Stimulated activated CD4-positive, alpha-beta T cell treated with anti-CD3 and anti-CD28 coated beads, Interleukin-15, amount 100 ng/mL, for 1 hour (primary cell): Measurements from ENCODE around the gene LDLRAD3.

Source experiments
- DNase-seq, 2 donors: peaks; one replicate each; pipeline ENCODE4 v3.0.0-alpha.2; 2020; ENCODE audit warnings: low read depth in 1 of 2, low spot score in 1 of 2

Gene LDLRAD3

DNA sequence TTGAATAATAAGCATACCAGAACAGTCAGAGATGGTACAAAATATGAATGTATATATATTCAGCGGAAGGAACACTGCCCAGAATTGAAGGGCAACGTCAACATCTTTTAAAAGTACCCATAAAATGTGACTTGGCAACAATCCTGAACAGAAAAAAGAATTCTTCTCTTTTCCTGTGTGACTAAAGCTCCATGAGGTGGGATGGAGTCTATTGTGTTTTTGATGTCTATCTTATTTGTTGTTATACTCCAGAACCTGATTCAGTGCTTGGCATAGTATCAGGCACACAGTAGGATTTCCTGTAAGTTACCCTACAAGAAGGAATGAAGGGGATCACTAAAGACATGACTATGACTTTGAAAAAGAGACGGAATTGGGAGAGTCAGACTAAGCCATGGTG, 10.3 kb downstream of the LDLRAD3 start:
- DNase-seq: no peak

DNA sequence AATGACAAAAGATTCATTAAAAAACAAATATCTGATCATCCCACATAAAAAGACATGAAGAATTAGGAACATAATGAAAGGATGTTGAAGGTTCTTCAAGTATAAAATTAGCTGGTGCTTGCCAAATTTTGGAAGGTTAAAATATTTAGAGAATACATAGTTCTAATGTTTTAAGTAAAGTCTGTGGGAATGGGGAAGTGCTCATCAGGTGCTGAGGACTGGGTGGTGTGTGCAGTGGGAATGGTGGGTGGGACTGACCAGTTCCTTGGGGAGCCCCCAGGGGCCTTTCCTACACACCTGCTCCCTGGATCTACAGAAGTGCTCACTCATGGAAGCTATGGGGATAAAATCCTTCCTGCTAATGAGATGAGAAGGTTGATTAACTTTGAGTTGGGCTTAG, 11.8 kb downstream of the LDLRAD3 start:
- no peak for DNase-seq

DNA sequence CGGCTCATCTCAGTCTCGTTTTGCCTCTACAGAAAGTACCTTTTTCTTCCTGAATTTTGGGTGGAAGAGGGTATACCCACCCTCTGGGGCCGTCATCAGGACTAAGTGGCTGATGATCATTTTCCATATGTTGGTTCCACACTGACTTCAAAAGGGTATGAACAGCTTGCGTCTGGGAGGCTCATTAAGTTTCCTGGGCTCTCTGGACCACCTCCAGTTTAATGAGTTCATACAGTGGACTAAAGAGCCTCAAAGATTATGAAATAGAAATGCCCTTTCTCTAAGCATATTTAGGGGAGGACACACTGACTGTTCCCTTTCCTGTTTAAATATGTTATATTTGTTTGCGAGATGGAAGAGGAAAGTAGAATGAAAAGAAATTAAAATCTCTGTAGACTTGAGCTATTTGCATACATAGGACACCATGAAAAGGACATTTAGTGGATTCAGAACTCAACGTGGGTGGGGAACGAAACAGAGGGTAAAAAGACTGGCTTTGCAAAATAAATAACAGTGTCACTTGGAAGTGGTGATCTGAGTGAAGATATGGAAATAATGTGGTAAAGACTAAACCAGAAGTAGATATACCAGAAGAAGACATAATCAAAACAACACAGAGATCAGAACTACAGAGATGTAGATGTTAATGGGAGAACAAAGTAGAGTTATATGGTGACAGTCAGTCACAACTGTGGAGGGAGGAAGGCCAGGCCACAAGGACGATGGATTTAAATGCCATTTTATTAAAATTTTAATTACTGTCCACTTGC, 18.7 kb downstream of the LDLRAD3 start:
- no peak for DNase-seq

DNA sequence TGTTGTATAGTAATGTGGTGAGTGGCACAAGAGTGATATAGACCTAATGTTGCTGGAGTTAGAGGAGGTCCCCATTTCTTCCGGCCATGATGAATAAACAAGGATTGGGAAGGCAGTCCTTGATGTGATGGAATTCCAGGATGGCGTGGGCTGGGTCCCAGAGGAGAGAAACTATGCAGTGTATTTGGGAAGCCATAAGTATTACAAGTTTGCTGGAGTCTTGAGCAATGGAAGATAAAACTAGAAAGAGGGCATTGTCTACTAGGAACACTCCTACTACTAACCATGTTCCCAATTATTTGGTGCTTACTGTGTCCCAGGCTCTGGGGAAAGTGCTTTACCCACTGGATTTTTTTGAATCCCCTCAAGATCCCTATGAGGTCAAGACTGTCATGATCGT, 20.0 kb downstream of the LDLRAD3 start:
- DNase-seq: no peak

DNA sequence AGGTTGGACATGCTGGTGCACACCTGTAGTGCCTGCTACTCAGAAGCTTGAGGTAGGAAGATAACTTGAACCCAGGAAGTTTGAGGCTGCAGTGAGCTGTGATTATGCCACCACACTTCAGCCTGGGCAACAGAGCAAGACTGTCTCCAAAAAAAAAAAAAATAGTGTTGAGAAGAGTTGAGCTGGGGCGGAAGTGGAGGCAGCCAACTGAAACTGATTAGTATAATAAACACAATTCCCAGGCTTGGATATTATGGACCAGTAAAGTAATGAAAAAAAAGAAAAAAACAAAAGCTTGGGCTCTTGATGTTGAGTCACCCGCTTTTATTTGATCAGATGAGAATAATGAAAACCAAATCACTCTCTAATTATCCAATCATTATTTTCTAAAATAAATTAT, 21.0 kb downstream of the LDLRAD3 start:
- no peak for DNase-seq

DNA sequence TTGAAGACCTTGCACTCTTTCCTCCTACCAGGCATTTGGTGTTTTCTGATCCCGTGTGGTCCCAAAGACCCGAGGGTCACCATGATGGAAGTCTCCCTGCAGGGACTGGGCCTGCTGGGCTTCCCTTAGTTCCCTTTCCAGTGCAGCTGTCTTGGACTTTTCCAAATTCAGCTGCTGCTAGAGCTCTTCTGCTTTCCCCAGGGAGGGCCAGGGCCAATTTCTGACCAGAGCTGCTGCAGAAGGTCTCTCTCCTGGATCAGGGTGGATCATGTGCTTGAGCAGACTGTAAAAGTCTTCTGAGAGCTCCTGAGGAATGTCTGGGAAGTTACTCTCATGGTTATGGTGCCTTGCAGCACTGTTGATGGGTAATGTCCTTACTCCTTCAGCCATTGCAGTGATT, 23.2 kb downstream of the LDLRAD3 start:
- no peak for DNase-seq

DNA sequence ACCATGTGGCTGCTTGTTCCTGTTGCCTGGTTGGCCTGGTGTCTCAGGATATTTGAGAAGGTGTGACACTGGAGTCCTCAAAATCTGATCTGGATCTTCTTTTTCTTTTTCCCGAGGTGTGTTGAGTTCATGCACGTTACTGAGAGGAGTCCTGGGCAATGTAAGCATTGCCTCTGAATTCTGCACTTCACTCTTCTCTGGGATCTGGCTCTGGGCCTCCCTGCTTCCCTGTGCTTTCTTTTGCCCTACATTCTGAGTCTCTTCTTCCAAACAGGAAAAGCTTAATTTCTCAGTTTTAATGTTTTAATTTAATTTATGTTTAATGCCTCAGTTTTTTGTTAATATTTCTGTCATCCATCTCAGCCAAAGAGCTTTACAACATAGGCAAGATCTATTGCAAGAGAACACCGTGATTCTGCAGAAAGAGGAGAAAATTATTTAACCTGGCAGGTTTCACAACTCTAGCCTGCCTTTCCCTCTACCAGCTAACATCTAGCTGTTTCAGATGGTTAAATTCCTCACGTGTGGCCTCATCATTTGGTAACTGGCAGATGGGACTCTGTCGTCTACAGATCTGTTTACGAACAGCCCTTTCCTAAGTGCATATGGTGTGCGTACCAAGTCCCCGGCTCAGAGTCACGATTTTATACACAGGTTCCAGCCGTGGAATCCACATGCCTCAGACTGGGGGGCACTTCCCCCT, 24.7 kb downstream of the LDLRAD3 start:
- no peak for DNase-seq

DNA sequence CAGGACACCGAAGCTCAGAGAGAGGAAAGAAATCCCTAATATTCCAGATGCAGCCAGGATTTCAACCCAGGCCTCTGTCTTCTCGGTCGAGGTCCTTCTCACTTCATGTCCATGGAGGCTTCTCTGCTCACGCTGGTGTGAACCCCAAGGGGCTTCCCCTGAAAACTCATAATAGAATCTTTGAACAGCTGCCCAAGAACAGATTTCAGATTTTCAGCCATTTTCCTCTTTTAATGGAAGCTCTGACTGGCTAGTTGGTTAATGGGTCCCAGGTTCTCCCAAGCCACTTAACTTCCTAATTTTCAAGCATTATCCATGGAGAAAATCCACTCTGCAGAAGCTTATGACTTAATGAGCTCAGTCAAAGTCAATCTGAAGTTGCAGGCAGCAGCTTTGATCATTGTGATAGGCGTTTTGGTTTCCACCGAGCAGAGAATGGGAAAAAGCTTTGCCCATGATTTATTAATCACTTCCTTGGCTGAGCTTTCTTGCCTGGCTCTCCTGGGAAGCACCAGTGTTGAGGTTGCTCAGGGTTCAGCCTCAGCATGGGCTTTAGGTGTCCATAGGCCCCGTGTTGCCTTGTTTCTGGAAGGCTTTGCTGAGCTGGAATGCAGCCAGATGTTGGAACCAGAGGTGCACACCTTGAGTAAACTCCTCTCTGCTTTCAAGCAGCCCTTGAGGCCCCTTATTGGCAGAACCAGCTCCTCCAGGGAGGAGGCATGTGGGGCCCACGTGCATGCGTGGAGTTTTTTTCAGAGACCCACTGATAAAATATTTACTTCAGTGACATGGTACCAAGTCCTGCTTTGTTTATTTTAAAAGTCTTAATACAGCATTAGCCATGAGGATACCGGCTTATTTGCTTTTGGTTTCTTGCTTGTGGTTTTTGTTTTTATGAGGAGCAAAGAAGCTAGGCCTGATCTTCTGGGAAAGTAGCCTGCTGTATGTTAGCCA, 25.5 kb downstream of the LDLRAD3 start:
- DNase-seq: no peak

DNA sequence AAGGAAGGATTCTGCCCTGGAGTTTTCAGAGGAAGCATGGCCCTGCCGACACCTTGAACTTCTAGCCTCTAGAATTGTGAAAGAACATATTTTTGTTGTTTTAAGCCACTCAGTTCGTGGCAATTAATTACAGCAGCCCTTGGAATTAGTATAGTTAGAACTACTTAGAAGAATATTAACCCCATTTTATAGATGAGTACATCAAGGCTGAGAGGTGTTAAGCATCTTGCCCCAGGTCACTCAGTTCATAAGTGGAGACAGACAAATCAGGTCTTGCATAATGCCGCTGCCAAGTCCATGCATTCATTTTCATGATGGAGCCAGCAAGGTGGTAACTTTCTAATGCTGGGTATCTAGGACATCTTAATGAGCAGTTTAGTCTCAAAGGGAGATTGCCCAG, 26.6 kb downstream of the LDLRAD3 start:
- DNase-seq: no peak

DNA sequence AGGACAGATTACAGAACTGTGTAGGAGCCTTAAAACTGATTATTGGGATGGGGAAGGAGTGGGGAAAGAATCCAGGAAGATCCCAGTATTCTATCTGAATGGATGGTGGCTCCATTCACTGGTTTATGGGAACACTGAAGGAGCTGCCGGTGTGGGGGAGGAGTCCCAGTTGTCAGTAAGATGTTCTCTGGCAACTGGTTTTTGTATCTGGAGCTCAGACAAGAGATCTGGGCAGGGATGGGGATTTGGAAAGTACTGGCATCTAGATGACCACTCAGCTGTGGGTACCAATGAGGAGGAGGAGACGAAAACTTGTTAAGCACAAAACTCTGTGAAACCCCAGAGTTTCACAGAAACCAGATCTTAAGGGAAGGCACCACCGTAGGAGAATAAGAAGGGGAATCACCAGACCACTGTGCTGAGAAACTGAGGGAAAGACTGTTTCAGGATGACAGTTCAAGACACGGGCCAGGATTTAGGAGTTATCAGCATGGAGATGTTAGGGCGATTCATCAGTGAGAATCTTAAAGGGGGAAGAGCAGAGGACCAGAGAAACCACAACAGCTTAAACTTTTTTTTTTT, 28.1 kb downstream of the LDLRAD3 start:
- no peak for DNase-seq

DNA sequence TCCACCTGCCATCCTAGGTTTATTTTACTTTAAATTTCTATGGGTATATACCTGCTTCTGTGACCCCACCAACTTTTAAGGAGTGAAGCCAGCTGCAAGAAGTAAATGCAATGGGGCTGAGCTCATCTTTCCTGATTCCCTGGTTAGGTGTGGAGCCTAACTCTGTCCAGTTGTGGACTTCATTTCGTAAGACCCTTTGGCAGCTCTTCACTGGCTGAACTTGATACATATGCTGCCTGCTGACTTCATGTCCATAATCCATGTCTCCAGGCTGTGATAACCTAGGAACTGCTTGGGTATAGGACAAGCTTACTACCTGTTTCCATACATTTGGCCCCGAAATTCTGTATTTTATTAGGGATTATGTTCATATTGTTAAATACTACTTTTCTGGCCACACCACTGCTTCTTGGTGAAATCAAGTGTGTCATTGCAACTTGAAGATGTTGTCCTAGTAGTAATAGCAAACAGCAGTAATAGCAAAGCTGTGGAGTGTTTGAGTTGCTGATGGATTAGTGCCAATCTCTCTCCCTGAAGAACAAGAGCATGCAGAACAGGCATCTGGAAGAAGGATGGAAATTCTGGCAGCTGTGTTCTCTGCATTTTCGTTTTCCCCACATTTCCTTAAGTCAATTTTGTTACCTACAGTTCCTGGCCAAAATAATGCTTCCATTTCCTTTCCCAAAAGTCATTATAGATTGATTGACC, 31.2 kb downstream of the LDLRAD3 start:
- no peak for DNase-seq

DNA sequence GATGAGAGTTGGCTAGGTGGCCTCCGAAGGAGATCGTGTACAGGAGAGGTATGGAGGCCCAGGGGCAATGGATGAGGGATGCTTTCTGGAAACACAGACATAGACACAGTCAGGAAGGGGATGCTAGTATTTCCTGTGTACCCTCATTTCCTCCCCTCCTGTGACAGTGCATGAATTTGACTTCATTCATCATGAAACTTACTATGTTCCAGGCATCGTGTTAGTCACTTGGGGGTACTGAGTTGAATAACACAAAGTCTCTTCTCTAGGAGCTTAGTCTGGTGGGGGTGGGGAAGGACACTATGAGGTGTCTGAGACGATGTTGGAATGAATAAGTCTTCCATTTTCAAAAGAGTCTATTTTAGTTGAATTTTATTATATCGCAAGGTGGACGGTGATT, 32.6 kb downstream of the LDLRAD3 start:
- DNase-seq: no peak

DNA sequence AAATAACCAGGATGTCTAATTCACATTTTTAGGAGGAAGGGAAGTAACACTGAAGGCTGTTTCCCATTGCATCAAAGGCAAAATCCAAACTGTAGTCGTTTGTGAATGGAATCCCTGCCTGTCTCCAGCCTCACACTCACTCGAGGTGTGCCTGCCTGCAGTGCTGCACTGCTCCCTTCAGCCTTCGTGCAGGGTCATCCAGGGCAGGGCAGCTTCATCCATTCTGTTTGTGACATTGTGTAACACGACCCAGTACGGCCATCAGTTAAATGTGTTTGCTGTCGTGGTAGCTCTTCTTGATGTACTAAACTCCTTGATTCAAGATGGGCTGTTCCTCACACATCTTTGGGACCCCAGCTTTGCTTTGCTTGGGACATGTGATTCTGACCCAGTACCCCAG, 34.3 kb downstream of the LDLRAD3 start:
- DNase-seq: no peak

DNA sequence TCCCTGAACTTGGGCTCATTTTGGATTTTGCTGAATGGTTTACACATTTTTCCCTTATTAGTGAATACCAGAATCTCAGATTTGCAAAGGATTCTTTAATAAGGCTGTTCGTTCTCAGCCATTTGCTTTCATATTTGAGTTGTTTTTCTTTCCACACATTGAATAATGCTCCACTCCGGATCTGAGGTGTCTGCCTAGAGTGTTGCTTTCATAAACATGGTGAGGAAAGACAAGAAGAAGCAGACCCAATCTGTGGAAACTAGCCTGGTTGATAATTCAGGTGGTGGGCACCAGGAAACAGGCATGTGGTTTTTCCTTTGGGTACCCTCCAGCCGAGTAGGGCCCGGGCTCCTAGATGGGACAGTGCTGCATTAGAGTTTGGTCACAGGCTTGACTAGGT, 35.0 kb downstream of the LDLRAD3 start:
- DNase-seq: no peak

DNA sequence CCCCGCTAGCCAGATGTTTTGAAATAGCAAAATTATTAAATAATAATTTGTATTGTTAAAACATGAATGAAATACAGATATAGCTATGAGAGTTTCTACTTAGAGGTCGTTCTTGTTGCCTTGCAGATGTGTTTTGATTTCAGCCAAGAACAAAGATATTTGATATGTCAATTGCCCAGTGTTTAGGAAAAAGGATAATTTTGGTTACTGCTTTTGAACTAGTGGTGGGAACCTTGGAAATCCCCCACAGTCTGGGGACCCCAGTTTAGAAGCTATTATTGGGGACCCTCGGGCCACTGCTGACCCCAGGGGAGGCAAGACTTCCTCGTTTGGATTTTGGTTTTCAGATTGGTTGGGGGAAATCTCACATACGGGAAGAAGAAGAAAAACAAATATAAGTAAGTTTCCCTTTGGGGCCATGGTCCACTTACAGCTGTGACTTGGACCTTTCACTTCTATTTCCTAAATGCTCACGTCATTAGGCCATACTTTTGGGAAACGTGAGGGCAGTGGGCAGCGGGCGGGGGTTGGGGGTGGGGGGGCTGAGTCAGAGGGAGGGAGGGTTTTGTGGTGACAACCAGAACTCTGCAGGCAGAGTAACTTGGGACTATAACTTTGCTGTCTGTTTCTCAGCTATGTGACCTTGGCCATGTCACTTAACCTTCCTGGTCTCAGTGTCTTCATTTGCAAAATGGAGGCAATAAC, 37.0 kb downstream of the LDLRAD3 start:
- no peak for DNase-seq

DNA sequence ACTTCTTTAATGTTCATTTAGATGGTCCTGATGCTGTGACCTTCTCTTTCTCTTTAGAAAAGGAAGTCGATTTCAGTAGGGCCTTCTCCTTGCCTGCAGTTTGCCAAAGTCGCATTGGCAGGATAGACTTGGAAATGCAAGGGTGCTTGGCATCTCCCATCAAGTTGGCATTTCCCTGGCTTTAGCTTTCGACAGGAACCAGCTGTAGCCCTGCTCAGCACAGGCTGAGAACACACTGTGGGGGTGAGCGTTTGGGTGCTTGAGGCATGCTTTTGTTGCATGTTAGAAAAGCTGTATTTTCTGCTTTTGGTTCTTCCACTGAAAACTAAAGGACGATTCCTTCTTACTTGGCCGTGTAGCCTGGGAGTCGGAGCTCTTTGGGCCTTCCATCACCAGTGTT, 37.7 kb downstream of the LDLRAD3 start:
- DNase-seq: no peak

DNA sequence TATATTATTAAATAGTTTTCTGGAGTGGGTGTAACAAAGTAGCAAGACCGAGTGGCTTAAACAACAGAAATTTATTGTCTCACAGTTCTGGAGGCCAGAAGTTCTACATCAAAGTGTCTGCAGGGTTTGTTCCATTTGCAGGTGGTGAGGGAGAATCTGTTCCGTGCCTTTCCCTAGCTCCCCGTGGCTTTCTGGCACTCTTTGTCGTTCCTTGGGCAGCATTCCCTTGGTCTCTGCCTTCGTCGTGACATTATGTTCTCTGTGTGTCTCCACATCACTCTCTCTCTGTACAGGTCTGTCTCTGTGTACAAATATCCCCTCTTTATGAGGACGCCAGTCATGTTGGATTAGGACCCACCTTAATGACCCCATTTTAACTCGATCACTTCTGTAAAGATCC, 38.2 kb downstream of the LDLRAD3 start:
- DNase-seq: no peak

DNA sequence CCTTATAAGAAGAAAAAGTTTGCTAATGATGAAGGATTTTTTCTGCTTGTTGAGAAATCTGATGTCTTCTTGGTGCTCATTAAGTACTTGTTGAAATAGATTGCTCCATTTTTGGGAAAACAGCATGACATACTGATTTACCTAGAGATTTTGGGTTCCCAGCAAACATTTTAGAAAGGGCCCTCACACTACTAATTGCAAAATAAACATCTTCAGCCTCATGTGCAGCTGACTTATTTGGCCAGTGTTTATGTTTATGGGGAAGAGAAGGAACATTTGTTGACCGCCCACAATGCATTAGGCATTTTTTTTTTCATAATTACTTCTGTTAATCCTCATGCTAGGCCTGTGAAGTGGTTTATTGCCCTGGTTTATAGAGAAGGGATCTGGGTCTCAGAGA, 40.1 kb downstream of the LDLRAD3 start:
- no peak for DNase-seq

DNA sequence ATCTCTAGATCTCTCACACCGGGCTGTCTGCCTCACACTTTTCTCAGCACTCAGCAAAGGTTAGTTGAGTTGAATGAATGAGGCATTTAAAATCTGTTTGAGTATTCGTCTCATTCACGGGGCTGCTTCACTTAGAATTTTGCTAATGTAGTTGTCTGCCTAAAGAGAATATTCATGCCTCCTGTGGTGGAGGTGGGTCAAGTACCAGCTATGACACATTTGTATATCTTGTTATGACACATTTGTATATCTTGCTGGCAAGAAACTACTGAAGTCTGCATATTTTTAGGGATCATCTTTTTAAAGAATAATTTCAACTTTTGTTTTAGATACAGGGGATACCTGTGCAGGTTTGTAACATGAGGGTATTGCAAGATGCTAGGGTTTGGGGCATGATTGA, 43.1 kb downstream of the LDLRAD3 start:
- no peak for DNase-seq

DNA sequence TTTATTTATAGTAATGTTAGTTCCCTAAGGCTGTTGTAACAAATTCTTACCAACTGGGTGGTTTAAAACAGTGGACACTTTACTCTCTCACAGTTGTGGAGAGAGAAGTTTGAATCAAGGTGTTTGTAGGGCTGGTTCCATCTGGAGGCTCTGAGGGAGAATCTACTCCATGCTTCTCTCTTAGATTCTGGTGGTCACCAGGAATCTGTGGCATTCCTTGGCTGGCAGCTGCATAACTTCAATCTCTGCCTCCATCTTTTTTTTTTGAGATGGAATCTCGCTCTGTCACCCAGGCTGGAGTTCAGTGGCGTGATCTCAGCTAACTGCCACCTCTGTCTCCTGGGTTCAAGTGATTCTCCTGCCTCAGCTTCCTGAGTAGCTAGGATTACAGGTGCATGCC, 46.3 kb downstream of the LDLRAD3 start:
- DNase-seq: no peak
